Measurements from ENCODE around the gene NXF1. TPM values are rescaled to one million over a fixed set of nuclear protein-coding genes. Genes with fewer than 3 reads are reported as not detected.

Gene NXF1
- total RNA-seq, 2 experiments from 2014 or later = 343 to 358 TPM

GRCh38 chr11:62796281-62796680 is 9.0 kb downstream of the NXF1 start:
- CTCF ChIA-PET = interaction anchor here (1.7 kb wide), 1 partner anchor 10 kb away, joined by 7 read pairs; no protein-coding TSS in a partner anchor
- no peak overlapping the region for H3K27ac Mint-ChIP-seq
- H3K27ac ChIP-seq (ENCODE audit: low read depth in 1 of 2, low read length in 2 of 2) = no peak overlapping the region

GRCh38 chr11:62794201-62794775 is 11.0 kb downstream of the NXF1 start:
- H3K4me1 Mint-ChIP-seq (ENCODE audit: low read depth) = peaks cover 38% of the 10 kb centered on the region
- H3K9me3 Mint-ChIP-seq = no peaks in the 10 kb centered on the region
- peaks cover 91% of the 10 kb centered on the region for H3K36me3 Mint-ChIP-seq (ENCODE audit: low read depth)
- peak overlapping the region; percentile 49 for H3K4me3 Mint-ChIP-seq
- ChIA-PET POLR2A (interaction anchor here (0.7 to 2.3 kb wide), 9 partner anchors 11 to 87 kb away, joined by 3 to 9 read pairs (median 6); partner anchors contain the start of genes HNRNPUL2, NXF1, POLR2G and SLC3A2), CTCF (interaction anchor here (0.9 to 1.0 kb wide), 2 partner anchors 8 to 87 kb away, joined by 3 to 6 read pairs; partner anchors contain the start of gene SLC3A2)
- H3K27ac Mint-ChIP-seq = peak overlapping the region; percentile 71
- no peaks in the 10 kb centered on the region for H3K27me3 ChIP-seq (ENCODE audit: control insufficient read depth in 1 of 2, insufficient read depth in 2 of 2, low read length in 2 of 2)
- no peaks in the 10 kb centered on the region for H3K27me3 Mint-ChIP-seq
- no peaks in the 10 kb centered on the region for H3K9me3 ChIP-seq (ENCODE audit: control insufficient read depth in 1 of 2, insufficient read depth in 1 of 2, low read length in 2 of 2)
- peaks cover 84% of the 10 kb centered on the region for H3K36me3 ChIP-seq (ENCODE audit: insufficient read depth, low read length)
- ATAC-seq (ENCODE audit: poor library complexity) (no peak), DNase-seq (peak in 1 of 14 experiments; percentile 2)
- intact Hi-C loops (cut with DNase I, micrococcal nuclease) = no loop called here
- H3K4me1 ChIP-seq (ENCODE audit: insufficient read depth, low read length) = peaks cover 36% of the 10 kb centered on the region
- H3K27ac ChIP-seq (ENCODE audit: low read depth in 1 of 2, low read length in 2 of 2) = no peak overlapping the region
- H3K4me3 ChIP-seq (ENCODE audit: low read length) = no peak overlapping the region
- TF ChIP-seq CTCF (IDR thresholded peaks at IDR 0.05) = no peak

More at GRCh38 chr11:62796281-62796680, 9.0 kb downstream of the NXF1 start:
- no peaks in the 10 kb centered on the region for H3K9me3 Mint-ChIP-seq
- peaks cover 89% of the 10 kb centered on the region for H3K36me3 Mint-ChIP-seq (ENCODE audit: low read depth)
- DNase-seq = no peak
- H3K36me3 ChIP-seq (ENCODE audit: insufficient read depth, low read length) = peaks cover 91% of the 10 kb centered on the region
- no peaks in the 10 kb centered on the region for H3K27me3 Mint-ChIP-seq
- H3K4me3 Mint-ChIP-seq = no peak overlapping the region
- no peaks in the 10 kb centered on the region for H3K27me3 ChIP-seq (ENCODE audit: control insufficient read depth in 1 of 2, insufficient read depth in 2 of 2, low read length in 2 of 2)
- peaks cover 20% of the 10 kb centered on the region for H3K4me1 Mint-ChIP-seq (ENCODE audit: low read depth)
- no peak overlapping the region for H3K4me3 ChIP-seq (ENCODE audit: low read length)
- no peaks in the 10 kb centered on the region for H3K9me3 ChIP-seq (ENCODE audit: control insufficient read depth in 1 of 2, insufficient read depth in 1 of 2, low read length in 2 of 2)
- POLR2A ChIA-PET = interaction anchor here (0.6 to 3.0 kb wide), 5 partner anchors 9 to 124 kb away, joined by 3 to 18 read pairs (median 3); partner anchors contain the start of genes LBHD1, NXF1, TMEM179B and WDR74
- intact Hi-C loops (cut with DNase I, micrococcal nuclease) = no loop called here
- peaks cover 19% of the 10 kb centered on the region for H3K4me1 ChIP-seq (ENCODE audit: insufficient read depth, low read length)
- no peak for ATAC-seq (ENCODE audit: poor library complexity)
- no peak for TF ChIP-seq CTCF (IDR thresholded peaks at IDR 0.05)

- Mint-ChIP-seq H3K27ac (peak overlapping the region; percentile 98), H3K4me3 (peak overlapping the region; percentile 98), H3K36me3 (ENCODE audit: low read depth) (peaks cover 87% of the 10 kb centered on the region), H3K9me3 (no peaks in the 10 kb centered on the region), H3K27me3 (no peaks in the 10 kb centered on the region), H3K4me1 (ENCODE audit: low read depth) (peaks cover 56% of the 10 kb centered on the region)
- intact Hi-C loops (cut with DNase I, micrococcal nuclease) = loop anchor here in 1 of 2 experiments (1.0 kb wide), 1 partner anchor 13 kb away; the partner anchor contains the start of gene NXF1
- ATAC-seq (ENCODE audit: poor library complexity) = peak; percentile 10
- H3K9me3 ChIP-seq (ENCODE audit: control insufficient read depth in 1 of 2, insufficient read depth in 1 of 2, low read length in 2 of 2) = no peaks in the 10 kb centered on the region
- peak overlapping the region; percentile 99 for H3K4me3 ChIP-seq (ENCODE audit: low read length)
- no peak for TF ChIP-seq CTCF (IDR thresholded peaks at IDR 0.05)
- H3K4me1 ChIP-seq (ENCODE audit: insufficient read depth, low read length) = peaks cover 54% of the 10 kb centered on the region
- DNase-seq = peak in 4 of 14 experiments; percentile 8 to 58 (median 20)
- H3K27ac ChIP-seq (ENCODE audit: low read depth in 1 of 2, low read length in 2 of 2) = peak overlapping the region; percentile 78 to 84
- ChIA-PET CTCF (interaction anchor here (1.0 kb wide), 1 partner anchor 89 kb away, joined by 3 read pairs; the partner anchor contains the start of gene SLC3A2), POLR2A (interaction anchor here (0.6 to 8.8 kb wide), 13 partner anchors 8 to 127 kb away, joined by 3 to 273 read pairs (median 3); partner anchors contain the start of genes C11orf98, CSKMT, HNRNPUL2 and NXF1)
- peaks cover 71% of the 10 kb centered on the region for H3K36me3 ChIP-seq (ENCODE audit: insufficient read depth, low read length)
- no peaks in the 10 kb centered on the region for H3K27me3 ChIP-seq (ENCODE audit: control insufficient read depth in 1 of 2, insufficient read depth in 2 of 2, low read length in 2 of 2)
Measured at GRCh38 chr11:62792202-62792575, 13.1 kb downstream of the NXF1 start.
